Left ventricle myocardium inferior (tissue), 1 donor: ENCODE results near the gene PARP16. TPM values are rescaled to one million over a fixed set of nuclear protein-coding genes. Genes with fewer than 3 reads are reported as not detected.

Source experiments
- DNase-seq: peaks from one replicate; pipeline ENCODE4 v3.0.0-alpha.2; 2020
- H3K27ac ChIP-seq: fragments of 200-600 bp; replicated peaks from 2 replicates; pipeline ENCODE4 v1.8.0; 2021
- H3K27me3 ChIP-seq: fragments of 200-600 bp; 2 replicates; pipeline ENCODE4 v1.8.0; 2021; ENCODE audit warnings: low read depth
- H3K36me3 ChIP-seq: fragments of 200-600 bp; 2 replicates; pipeline ENCODE4 v1.8.0; 2021
- H3K4me1 ChIP-seq: fragments of 200-600 bp; 2 replicates; pipeline ENCODE4 v1.8.0; 2021
- H3K4me3 ChIP-seq: fragments of 200-600 bp; 2 replicates; pipeline ENCODE4 v1.8.0; 2021; ENCODE audit warnings: mild to moderate bottlenecking, moderate library complexity
- H3K9me3 ChIP-seq: fragments of 200-600 bp; replicated peaks from 2 replicates; pipeline ENCODE4 v1.8.0; 2021
- CTCF ChIP-seq: fragments of 200-600 bp; IDR thresholded peaks from 2 replicates; pipeline ENCODE4 v1.8.0; 2021; ENCODE audit warnings: antibody characterized with exemption, mild to moderate bottlenecking, borderline replicate concordance
- intact Hi-C: fragments of 100-400 bp; cut with micrococcal nuclease; formaldehyde crosslinking; loops from one replicate; pipeline ENCODE4 v1.11.0; 2022
- total RNA-seq: library from RNA; stranded (reverse); fragmentation: NEBNext Ultra II Directional; extraction: Animal tissue kit (Norgen Biotek cat#: 25700); gene quantifications from one replicate; pipeline ENCODE4 v1.2.1, GENCODE V29; 2021
- donor health status: DM: no; HTN: yes; CAD: no; lungs with severe emphysema.

The PARP16 gene
- total RNA-seq, 1 donor from 2014 or later, result 4.6 TPM

GRCh38 chr15:65285291-65286068 is 1.2 kb downstream of the PARP16 start:
- no peaks in the 10 kb centered on the region for H3K9me3 ChIP-seq
- peaks cover 29% of the 10 kb centered on the region for H3K4me1 ChIP-seq
- H3K27me3 ChIP-seq, result no peaks in the 10 kb centered on the region
- H3K4me3 ChIP-seq, result peak overlapping the region; percentile 92
- H3K27ac ChIP-seq, result peak overlapping the region; percentile 96
- no peak for TF ChIP-seq CTCF
- no peak for DNase-seq
- intact Hi-C loops, result no loop called here
- H3K36me3 ChIP-seq, result no peaks in the 10 kb centered on the region

- no peak for DNase-seq
- no peaks in the 10 kb centered on the region for H3K27me3 ChIP-seq
- no peak for TF ChIP-seq CTCF
- H3K27ac ChIP-seq, result no peak overlapping the region
- no peaks in the 10 kb centered on the region for H3K36me3 ChIP-seq
- peaks cover 17% of the 10 kb centered on the region for H3K4me1 ChIP-seq
- no peaks in the 10 kb centered on the region for H3K9me3 ChIP-seq
- H3K4me3 ChIP-seq, result no peak overlapping the region
- intact Hi-C loops, result no loop called here
Measured at GRCh38 chr15:65278480-65278879, 8.2 kb downstream of the PARP16 start.

GRCh38 chr15:65277015-65277414 is 9.7 kb downstream of the PARP16 start:
- no peak for TF ChIP-seq CTCF
- H3K4me3 ChIP-seq, result no peak overlapping the region
- H3K36me3 ChIP-seq, result no peaks in the 10 kb centered on the region
- H3K9me3 ChIP-seq, result no peaks in the 10 kb centered on the region
- no peaks in the 10 kb centered on the region for H3K27me3 ChIP-seq
- intact Hi-C loops, result no loop called here
- peaks cover 20% of the 10 kb centered on the region for H3K4me1 ChIP-seq
- H3K27ac ChIP-seq, result no peak overlapping the region
- DNase-seq, result no peak

- no peak for TF ChIP-seq CTCF
- H3K36me3 ChIP-seq, result peaks cover under 1% of the 10 kb centered on the region
- no peaks in the 10 kb centered on the region for H3K9me3 ChIP-seq
- intact Hi-C loops, result no loop called here
- H3K27me3 ChIP-seq, result no peaks in the 10 kb centered on the region
- no peak for DNase-seq
- no peak overlapping the region for H3K4me3 ChIP-seq
- no peak overlapping the region for H3K27ac ChIP-seq
- H3K4me1 ChIP-seq, result peaks cover 32% of the 10 kb centered on the region
Measured at GRCh38 chr15:65275728-65276126, 11.0 kb downstream of the PARP16 start.

- no peak for DNase-seq
- H3K4me1 ChIP-seq, result peaks cover 37% of the 10 kb centered on the region
- no peaks in the 10 kb centered on the region for H3K9me3 ChIP-seq
- H3K27me3 ChIP-seq, result no peaks in the 10 kb centered on the region
- no peak overlapping the region for H3K27ac ChIP-seq
- no peak for TF ChIP-seq CTCF
- intact Hi-C loops, result no loop called here
- H3K36me3 ChIP-seq, result peaks cover 6% of the 10 kb centered on the region
- no peak overlapping the region for H3K4me3 ChIP-seq
Measured at GRCh38 chr15:65275104-65275727, 11.5 kb downstream of the PARP16 start.
